Heart left ventricle (tissue), 16 donors: ENCODE results near the gene GLTPD2. TPM values are rescaled to one million over a fixed set of nuclear protein-coding genes. Genes with fewer than 3 reads are reported as not detected.
A peak's percentile ranks its signal among the peaks of the same experiment; 100 is the strongest.

ENCODE experiments used
- ATAC-seq, 4 donors: fragments of 200-7000 bp; cut with Tn5 transposase; one replicate each; pipeline ENCODE4 v1.9.1; 2020 to 2022; ENCODE audit warnings: moderate library complexity in 4 of 4, mild to moderate bottlenecking in 3 of 4, moderate number of reproducible peaks in 1 of 4
- DNase-seq, 5 donors: peaks; one replicate each; pipeline ENCODE4 v3.0.0-alpha.2; 2020
- H3K27ac ChIP-seq, 12 donors: fragments of 200-600 bp; sonication (generic) in 4 of 12; one replicate each; pipeline versions ENCODE4 v1.5.0 to v1.8.0; 2016 to 2022; ENCODE audit warnings: mild to moderate bottlenecking in 2 of 12
- H3K27me3 ChIP-seq, 9 donors: fragments of 200-600 bp; sonication (generic) in 2 of 9; one replicate each; pipeline versions ENCODE4 v1.5.1 to v1.8.0; 2016 to 2022; ENCODE audit warnings: mild to moderate bottlenecking in 3 of 9
- H3K36me3 ChIP-seq, 9 donors: fragments of 200-600 bp; sonication (generic) in 2 of 9; one replicate each; pipeline versions ENCODE4 v1.5.0 to v1.8.0; 2018 to 2022; ENCODE audit warnings: mild to moderate bottlenecking in 2 of 9
- H3K4me1 ChIP-seq, 12 donors: fragments of 200-600 bp; sonication (generic) in 4 of 12; one replicate each; pipeline versions ENCODE4 v1.5.0 to v1.8.0; 2016 to 2022; ENCODE audit warnings: mild to moderate bottlenecking in 3 of 12
- H3K4me3 ChIP-seq, 12 donors: fragments of 200-600 bp; sonication (generic) in 4 of 12; one replicate each; pipeline versions ENCODE4 v1.5.0 to v1.8.0; 2017 to 2022; ENCODE audit warnings: mild to moderate bottlenecking in 9 of 12, moderate library complexity in 4 of 12
- H3K9me3 ChIP-seq, 12 donors: fragments of 200-600 bp; sonication (generic) in 4 of 12; one replicate each; pipeline versions ENCODE4 v1.5.0 to v1.8.0; 2016 to 2022; ENCODE audit warnings: mild to moderate bottlenecking in 1 of 12
- CTCF ChIP-seq, 12 donors: fragments of 200-600 bp; sonication (generic) in 4 of 12; IDR thresholded peaks; one replicate each; pipeline versions ENCODE4 v1.5.0 to v1.8.0; 2018 to 2022; ENCODE audit warnings: antibody characterized with exemption in 12 of 12, mild to moderate bottlenecking in 5 of 12
- POLR2A ChIP-seq, 2 donors: fragments of 450-650 bp; IDR thresholded peaks; one replicate each; pipeline ENCODE4 v1.6.1; 2017; ENCODE audit warnings: antibody characterized with exemption in 2 of 2, mild to moderate bottlenecking in 2 of 2, moderate library complexity in 2 of 2
- WGBS, 4 donors: extraction: QIAGEN DNeasy Blood & Tissue Kit in 2 of 4; methylation state at CpG; one replicate each; pipeline versions ENCODE4 v1.1.5 to v1.1.7; 2013 to 2018; 5-methylcytosine and 5-hydroxymethylcytosine counted together
- intact Hi-C, 10 donors: fragments of 100-400 bp; cut with DNase I; formaldehyde crosslinking; loops; one replicate each; pipeline versions ENCODE4 v1.11.1 to v1.14.2; 2022
- polyA plus RNA-seq, 2 donors: library from polyadenylated mRNA; stranded (reverse); fragments of 200-250 nt; gene quantifications; one replicate each; pipeline ENCODE4 v1.2.3, GENCODE V29; 2013
- total RNA-seq, 9 donors: library from RNA; depleted of rRNA in 2 of 9; stranded (reverse); fragments of >200 nt in 2 of 9; fragmentation: NEBNext Ultra II Directional in 3 of 9; extraction: Animal tissue kit (Norgen Biotek cat#: 25700) in 3 of 9; gene quantifications; one replicate each; pipeline versions ENCODE4 v1.1.0 to v1.2.4, GENCODE V29; 2016 to 2023
- donor health status: ischemic (EF 13 %, LVEDD 7.1; RV severe dilation, severe dysfunction).
- donor health status: healthy with polysubstance abuse.
- donor health status: DM: no; HTN: yes; CAD: no.
- donor health status: DM: no; HTN: no; CAD: no.
- donor health status: ischemic (EF 25% LVEDD 6.9; RV normal size, moderate dysfunction).
- donor health status: ischemic (EF 25% LVEDD 5.7; RV mildly dilated, moderate dysfunction).
- donor health status: healthy.
- donor health status: DM: yes; HTN: yes; CAD: no.
- donor health status: ischemic (EF 35%, LVEDD 5.7; RV mildly dilated, moderate dysfunction).
- donor health status: nonischemic (EF 11% LVEDD 7.7; RV severe dilation, severe dysfunction).
- donor health status: DM: yes; HTN: yes; CAD: no.
- donor health status: PGD.
- donor health status: ischemic (EF 29% LVEDD 5.4; RV normal size, mild dysfunction).
- donor health status: nonischemic (EF 23%, LVEDD 6.1; RV moderate dilation, normal function).

Gene GLTPD2
- total and polyA plus RNA-seq, 11 donors = not detected

GRCh38 chr17:4788159-4788806 is 481 bp upstream of the GLTPD2 start:
- Histone ChIP-seq H3K4me1 (peaks cover 0 to 50% (median 37%) of the 10 kb centered on the region in 12 donors), H3K36me3 (no peaks in the 10 kb centered on the region), H3K4me3 (peak overlapping the region in 6 of 12 donors; percentile 70 to 95 (median 76)), H3K9me3 (no peaks in the 10 kb centered on the region), H3K27me3 (peaks cover 0 to 33% (median 18%) of the 10 kb centered on the region in 9 donors), H3K27ac (peak overlapping the region in 1 of 12 donors; percentile 99)
- DNase-seq (no peak), ATAC-seq (no peak)
- 79 to 88% (median 84%) methylated on average over 14 of the region's 14 CpGs for WGBS, 4 donors
- TF ChIP-seq CTCF (IDR thresholded peaks at IDR 0.05) (no peak), POLR2A (IDR thresholded peaks at IDR 0.05) (no peak)
- intact Hi-C loops = loop anchor here (2.0 to 10.0 kb wide), 8 partner anchors 49 to 101 kb away; partner anchors contain the start of genes MED11 (in 7 of the 10), ARRB2 (in 3 of the 10), CXCL16 (in 1 of the 10) and ZMYND15 (in 1 of the 10)

GRCh38 chr17:4789701-4789950 is 862 bp downstream of the GLTPD2 start:
- ATAC-seq (no peak), DNase-seq (no peak)
- WGBS, 4 donors = 0% methylated on average over 1 to 25 of the region's 25 CpGs; no CpG with 5 or more reads in 1 of the 4 donors

DNA sequence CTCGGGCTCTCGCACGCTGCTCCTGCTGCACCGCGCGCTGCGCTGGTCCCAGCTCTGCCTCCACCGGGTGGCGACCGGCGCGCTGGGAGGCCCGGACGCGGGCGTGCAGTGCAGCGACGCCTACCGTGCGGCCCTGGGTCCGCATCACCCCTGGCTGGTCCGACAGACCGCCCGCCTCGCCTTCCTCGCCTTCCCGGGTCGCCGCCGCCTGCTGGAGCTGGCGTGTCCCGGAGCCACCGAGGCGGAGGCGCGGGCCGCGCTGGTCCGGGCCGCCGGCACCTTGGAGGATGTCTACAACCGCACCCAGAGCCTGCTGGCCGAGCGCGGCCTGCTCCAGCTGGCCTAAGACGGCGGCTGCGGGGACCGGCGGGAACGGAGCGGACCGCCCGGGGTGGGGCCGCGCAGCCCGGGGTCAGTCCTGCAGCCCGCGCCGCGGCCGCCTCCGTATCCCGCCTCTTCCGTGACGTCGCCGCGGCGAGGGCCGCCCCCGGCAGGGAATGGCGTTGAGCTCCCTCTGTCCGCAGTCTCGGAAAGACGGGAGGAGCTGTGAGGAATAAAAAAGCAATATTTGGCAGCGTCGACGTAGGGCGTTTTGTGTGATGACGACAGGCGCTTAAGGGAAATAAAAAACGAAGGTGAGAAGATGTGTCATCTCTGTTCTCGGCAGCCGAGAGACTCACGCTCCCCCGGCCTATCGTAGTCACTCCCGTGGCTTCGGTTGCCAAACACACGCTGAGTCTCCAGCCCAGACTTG is 1.4 kb downstream of the GLTPD2 start:
- peak overlapping the region; percentile 90 to 99 (median 96) for H3K27ac ChIP-seq
- H3K4me3 ChIP-seq = peak overlapping the region; percentile 49 to 95 (median 72)
- 0 to 1% (median 0%) methylated on average over 33 to 91 of the region's 91 CpGs for WGBS, 4 donors
- peaks cover 0 to 50% (median 36%) of the 10 kb centered on the region in 12 donors for H3K4me1 ChIP-seq
- no peaks in the 10 kb centered on the region for H3K9me3 ChIP-seq
- no peaks in the 10 kb centered on the region for H3K36me3 ChIP-seq
- ATAC-seq = peak; percentile 87 to 96 (median 94)
- peaks cover 0 to 15% (median 7%) of the 10 kb centered on the region in 9 donors for H3K27me3 ChIP-seq
- intact Hi-C loops = loop anchor here (1.0 to 10.0 kb wide), 10 partner anchors 43 to 99 kb away; partner anchors contain the start of genes MED11 (in 8 of the 10), ARRB2 (in 3 of the 10), CXCL16 (in 1 of the 10) and MINK1 (in 1 of the 10)
- TF ChIP-seq CTCF (IDR thresholded peaks at IDR 0.05) = peak; percentile 58 to 88 (median 76)
- TF ChIP-seq POLR2A (IDR thresholded peaks at IDR 0.05) = peak in 1 of 2 donors; percentile 89
- DNase-seq = peak; percentile 87 to 94 (median 91)

More at GRCh38 chr17:4789701-4789950, 862 bp downstream of the GLTPD2 start:
- Histone ChIP-seq H3K27me3 (peaks cover 0 to 20% (median 7%) of the 10 kb centered on the region in 9 donors), H3K4me1 (peaks cover 0 to 50% (median 37%) of the 10 kb centered on the region in 12 donors), H3K4me3 (peak overlapping the region; percentile 49 to 95 (median 72)), H3K36me3 (no peaks in the 10 kb centered on the region), H3K9me3 (no peaks in the 10 kb centered on the region), H3K27ac (peak overlapping the region; percentile 90 to 99 (median 96))
- intact Hi-C loops = loop anchor here (2.0 to 10.0 kb wide), 8 partner anchors 48 to 99 kb away; partner anchors contain the start of genes MED11 (in 7 of the 10), ARRB2 (in 3 of the 10), CXCL16 (in 1 of the 10) and ZMYND15 (in 1 of the 10)
- TF ChIP-seq CTCF (IDR thresholded peaks at IDR 0.05) (no peak), POLR2A (IDR thresholded peaks at IDR 0.05) (no peak)
